ENCODE measurements around the gene AATK. TPM values are rescaled to one million over a fixed set of nuclear protein-coding genes. Genes with fewer than 3 reads are reported as not detected.

AATK gene
- total and polyA plus RNA-seq, 10 of the 15 experiments (the other 5 are each of a cell fraction or from before 2014, with no cell fraction given), result 0.04 TPM; not detected in 9

DNA sequence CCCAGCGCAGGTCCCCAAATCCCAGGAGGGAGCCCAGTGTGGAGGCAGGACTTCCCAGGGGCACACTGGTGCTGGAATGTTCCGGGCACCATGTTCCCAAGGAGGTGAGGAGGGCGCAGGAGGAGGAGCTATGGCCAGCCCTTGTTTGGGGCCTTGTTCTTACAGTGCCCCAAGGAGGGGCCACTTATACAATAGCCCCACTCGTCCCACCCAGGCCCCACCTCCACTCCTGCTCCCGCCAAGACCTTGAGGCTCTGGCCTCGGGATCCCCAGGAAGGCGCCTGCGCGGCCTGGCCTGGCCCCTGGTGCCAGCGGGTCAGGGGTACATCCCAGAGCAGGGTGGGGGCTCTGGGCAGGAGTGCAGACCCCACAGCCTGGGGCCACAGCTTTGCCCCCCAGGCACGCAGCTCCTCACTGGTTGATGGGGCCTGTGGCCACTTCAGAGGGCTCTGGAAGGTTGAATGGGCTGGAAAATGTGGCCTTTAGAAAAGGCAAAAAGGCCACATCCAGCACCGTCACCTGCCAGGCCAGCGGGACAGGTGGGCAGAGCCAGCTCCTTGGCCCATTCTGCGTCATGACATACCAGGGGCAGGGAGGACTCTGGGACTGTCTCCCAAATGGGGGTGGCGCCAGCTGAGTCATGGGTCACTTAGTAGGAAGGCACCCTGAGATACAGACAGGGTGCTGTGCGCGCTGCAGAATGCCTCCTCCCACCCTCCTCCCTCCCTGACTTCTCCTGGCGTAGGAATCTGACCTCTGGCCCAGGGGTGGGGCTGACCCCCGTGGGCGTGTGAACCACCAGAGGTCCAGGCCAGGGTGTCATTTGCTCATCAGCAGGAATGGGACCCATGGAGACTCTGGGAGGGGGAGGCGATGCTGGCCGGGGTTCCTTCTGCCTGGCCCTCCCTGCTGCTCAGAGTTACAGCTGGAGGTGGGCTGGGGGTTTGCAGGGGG, 33.0 kb downstream of the AATK start:
- intact Hi-C loops (cut with micrococcal nuclease; ENCODE audit: unreplicated experiment), result no loop called here
- H3K9me3 ChIP-seq (replicated peaks; ENCODE audit: control insufficient read depth, insufficient read depth, low read length), result no peaks in the 10 kb centered on the region
- no peak for FAIRE-seq
- BruUV-seq (replicated peaks), result no TSS peak
- H3K4me3 ChIP-seq, result no peak overlapping the region
- ChIA-PET SMC1A (ENCODE audit: uncharacterized antibody, unreplicated experiment) (no interaction called here), RAD21 (ENCODE audit: unreplicated experiment) (no interaction called here), CTCF (no interaction called here), POLR2A (no interaction called here)
- in situ Hi-C loops (cut with MboI), result loop anchor here (25.0 kb wide), 1 partner anchor 354 kb away; no protein-coding TSS in a partner anchor
- no peak overlapping the region for H3K9ac ChIP-seq (ENCODE audit: control insufficient read depth, insufficient read depth, low read length)
- no peak overlapping the region for H3K27ac ChIP-seq (ENCODE audit: control insufficient read depth, insufficient read depth)
- no peak overlapping the region for H2AFZ ChIP-seq (ENCODE audit: control insufficient read depth, low read depth, low read length)
- no peak overlapping the region for H3K4me2 ChIP-seq (ENCODE audit: control insufficient read depth, insufficient read depth)
- H4K20me1 ChIP-seq (ENCODE audit: control insufficient read depth, insufficient read depth), result no peaks in the 10 kb centered on the region
- TF ChIP-seq TAF1 (IDR thresholded peaks at IDR 0.05; ENCODE audit: borderline replicate concordance, low read depth, low read length) (no peak), MTA3 (IDR thresholded peaks at IDR 0.05; ENCODE audit: borderline replicate concordance, low read length) (no peak), NR2F1 (conservative IDR thresholded peaks at IDR 0.05) (no peak), EGR1 (IDR thresholded peaks at IDR 0.05; ENCODE audit: borderline replicate concordance in 1 of 2, low read depth in 2 of 2, low read length in 2 of 2) (no peak), RFX5 (IDR thresholded peaks at IDR 0.05; ENCODE audit: low read depth, low read length) (no peak), MEF2B (IDR thresholded peaks at IDR 0.05; ENCODE audit: partially characterized antibody, poor library complexity, severe bottlenecking) (no peak), SUPT20H (IDR thresholded peaks at IDR 0.05; ENCODE audit: borderline replicate concordance, control insufficient read depth, low read depth, low read length) (no peak), ZNF274 (IDR thresholded peaks at IDR 0.05; ENCODE audit: insufficient read depth, insufficient read length) (no peak), ZNF24 (IDR thresholded peaks at IDR 0.05) (no peak), FOXM1 (IDR thresholded peaks at IDR 0.05; ENCODE audit: low read depth, low read length) (no peak), RBBP5 (conservative IDR thresholded peaks at IDR 0.05) (no peak), MLLT1 (IDR thresholded peaks at IDR 0.05) (no peak), NFIC (IDR thresholded peaks at IDR 0.05; ENCODE audit: low read depth, low read length) (no peak), CEBPB (IDR thresholded peaks at IDR 0.05; ENCODE audit: borderline replicate concordance in 1 of 2, low read depth in 2 of 2, low read length in 2 of 2) (no peak), EED (IDR thresholded peaks at IDR 0.05; ENCODE audit: low read depth) (no peak), ASH2L (IDR thresholded peaks at IDR 0.05; ENCODE audit: borderline replicate concordance, low read depth) (no peak)
- TF ChIP-seq, protein P1, sequence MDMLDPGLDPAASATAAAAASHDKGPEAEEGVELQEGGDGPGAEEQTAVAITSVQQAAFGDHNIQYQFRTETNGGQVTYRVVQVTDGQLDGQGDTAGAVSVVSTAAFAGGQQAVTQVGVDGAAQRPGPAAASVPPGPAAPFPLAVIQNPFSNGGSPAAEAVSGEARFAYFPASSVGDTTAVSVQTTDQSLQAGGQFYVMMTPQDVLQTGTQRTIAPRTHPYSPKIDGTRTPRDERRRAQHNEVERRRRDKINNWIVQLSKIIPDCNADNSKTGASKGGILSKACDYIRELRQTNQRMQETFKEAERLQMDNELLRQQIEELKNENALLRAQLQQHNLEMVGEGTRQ (IDR thresholded peaks at IDR 0.05; ENCODE audit: borderline replicate concordance, low read depth, low read length), result no peak
- H3K27me3 ChIP-seq (replicated peaks in 1 of 2; ENCODE audit: control insufficient read depth in 2 of 2, insufficient read depth in 2 of 2, low read length in 1 of 2), result no peaks in the 10 kb centered on the region
- DNase-seq (ENCODE audit: low read depth, low spot score), result no peak
- no peaks in the 10 kb centered on the region for H3K4me1 ChIP-seq (ENCODE audit: control insufficient read depth, insufficient read depth, low read length)
- no peaks in the 10 kb centered on the region for H3K36me3 ChIP-seq (ENCODE audit: control insufficient read depth in 2 of 2, insufficient read depth in 2 of 2, low read length in 1 of 2)
- 35% methylated on average over 22 of the region's 22 CpGs for WGBS (ENCODE audit: insufficient coverage, insufficient replicate concordance, low lambda C conversion rate, missing lambda C conversion rate)
- H3K79me2 ChIP-seq (ENCODE audit: control insufficient read depth, insufficient read depth, low read length), result no peaks in the 10 kb centered on the region
- no peak for ATAC-seq

Data from GM12878 (cell line).